H9 (cell line): ENCODE measurements around the gene CLTCL1. TPM values are rescaled to one million over a fixed set of nuclear protein-coding genes. Genes with fewer than 3 reads are reported as not detected.

Experiments
- DNase-seq: peaks from one replicate; pipeline ENCODE4 v3.0.0-alpha.2; 2017
- H2AFZ ChIP-seq: one replicate; pipeline ENCODE4 v1.6.1; 2013; ENCODE audit warnings: mild to moderate bottlenecking, low read length, control low read depth, moderate library complexity
- H2AK5ac ChIP-seq: 2 replicates; pipeline ENCODE4 v1.6.1; 2013; ENCODE audit warnings: low read length, control low read depth, mixed read lengths; ENCODE audit not compliant: insufficient read length
- H2BK120ac ChIP-seq: one replicate; pipeline ENCODE4 v1.6.1; 2013; ENCODE audit warnings: low read depth, mild to moderate bottlenecking, low read length, control low read depth, inconsistent platforms; ENCODE audit not compliant: poor library complexity, severe bottlenecking
- H2BK12ac ChIP-seq: 2 replicates; pipeline ENCODE4 v1.6.1; 2013; ENCODE audit warnings: low read length, control low read depth, mixed read lengths, low read depth; ENCODE audit not compliant: insufficient read length
- H2BK15ac ChIP-seq: 2 replicates; pipeline ENCODE4 v1.6.1; 2013; ENCODE audit warnings: low read depth, low read length, control low read depth
- H2BK20ac ChIP-seq: one replicate; pipeline ENCODE4 v1.6.1; 2013; ENCODE audit warnings: low read depth, mild to moderate bottlenecking, low read length, control low read depth, inconsistent platforms; ENCODE audit not compliant: poor library complexity, severe bottlenecking
- H2BK5ac ChIP-seq: 2 replicates; pipeline ENCODE4 v1.6.1; 2013; ENCODE audit warnings: low read length, control low read depth, mixed read lengths; ENCODE audit not compliant: insufficient read length
- H3K14ac ChIP-seq: 2 replicates; pipeline ENCODE4 v1.6.1; 2013; ENCODE audit warnings: low read length, control low read depth; ENCODE audit not compliant: insufficient read depth
- H3K18ac ChIP-seq: 2 replicates; pipeline ENCODE4 v1.6.1; 2013; ENCODE audit warnings: low read depth, mild to moderate bottlenecking, mixed read lengths, low read length, control low read depth; ENCODE audit not compliant: insufficient read length
- H3K23ac ChIP-seq: 2 replicates; pipeline ENCODE4 v1.6.1; 2013; ENCODE audit warnings: low read length, control low read depth, mixed read lengths, low read depth; ENCODE audit not compliant: insufficient read length
- H3K23me2 ChIP-seq: 2 replicates; pipeline ENCODE4 v1.6.1; 2013; ENCODE audit warnings: low read depth, mild to moderate bottlenecking, mixed read lengths, low read length, control low read depth; ENCODE audit not compliant: insufficient read length, poor library complexity, severe bottlenecking
- H3K27ac ChIP-seq: 2 replicates; pipeline ENCODE4 v1.5.1; 2013; ENCODE audit warnings: low read length, control low read depth, mixed read lengths, low read depth; ENCODE audit not compliant: insufficient read length
- H3K27me3 ChIP-seq: 2 replicates; pipeline ENCODE4 v1.6.1; 2013; ENCODE audit warnings: low read length, control low read depth, inconsistent platforms; ENCODE audit not compliant: insufficient read depth
- H3K4ac ChIP-seq: 2 replicates; pipeline ENCODE4 v1.6.1; 2013; ENCODE audit warnings: low read depth, mild to moderate bottlenecking, control low read depth, inconsistent platforms, low read length, moderate library complexity
- H3K4me1 ChIP-seq: 2 replicates; pipeline ENCODE4 v1.6.1; 2013; ENCODE audit warnings: low read length, control low read depth, inconsistent platforms; ENCODE audit not compliant: insufficient read depth
- H3K4me2 ChIP-seq: 2 replicates; pipeline ENCODE4 v1.6.1; 2013; ENCODE audit warnings: low read length, control low read depth, mixed read lengths; ENCODE audit not compliant: insufficient read length, insufficient read depth
- H3K56ac ChIP-seq: 2 replicates; pipeline ENCODE4 v1.6.1; 2013; ENCODE audit warnings: low read depth, mild to moderate bottlenecking, mixed read lengths, low read length, control low read depth; ENCODE audit not compliant: insufficient read length
- H3K79me1 ChIP-seq: 2 replicates; pipeline ENCODE4 v1.6.1; 2013; ENCODE audit warnings: low read depth, mild to moderate bottlenecking, moderate library complexity, low read length, control low read depth, inconsistent platforms; ENCODE audit not compliant: insufficient read depth, poor library complexity, severe bottlenecking
- H3K79me2 ChIP-seq: 2 replicates; pipeline ENCODE4 v1.6.1; 2013; ENCODE audit warnings: low read length, control low read depth, inconsistent platforms; ENCODE audit not compliant: insufficient read depth
- H3K9ac ChIP-seq: 2 replicates; pipeline ENCODE4 v1.6.1; 2013; ENCODE audit warnings: low read length, control low read depth, mixed read lengths; ENCODE audit not compliant: insufficient read length; ENCODE audit errors: extremely low read depth
- H3K9me3 ChIP-seq: one replicate; pipeline ENCODE4 v1.6.1; 2013; ENCODE audit warnings: low read depth, low read length, inconsistent platforms; ENCODE audit not compliant: control insufficient read depth
- H3T11ph ChIP-seq: one replicate; pipeline ENCODE4 v1.6.1; 2013; ENCODE audit warnings: mild to moderate bottlenecking, low read length, control low read depth, inconsistent platforms
- H4K20me1 ChIP-seq: one replicate; pipeline ENCODE4 v1.6.1; 2013; ENCODE audit not compliant: control insufficient read depth, insufficient read length, insufficient read depth
- H4K5ac ChIP-seq: 2 replicates; pipeline ENCODE4 v1.6.1; 2013; ENCODE audit warnings: low read depth, mild to moderate bottlenecking, mixed read lengths, low read length, control low read depth; ENCODE audit not compliant: insufficient read length
- H4K8ac ChIP-seq: replicated peaks from 2 replicates; pipeline ENCODE4 v1.6.1; 2013; ENCODE audit warnings: low read length, control low read depth, mixed read lengths, low read depth; ENCODE audit not compliant: insufficient read length
- H4K91ac ChIP-seq: 2 replicates; pipeline ENCODE4 v1.6.1; 2013; ENCODE audit warnings: low read depth, mild to moderate bottlenecking, moderate library complexity, mixed read lengths, low read length, control low read depth; ENCODE audit not compliant: insufficient read length
- H3K27ac Mint-ChIP-seq, 3 experiments: 2 replicates in 2 of 3; 3 replicates in 1 of 3; pipeline ENCODE4 v1.8.0; 2020 to 2021; ENCODE audit warnings: mixed read lengths in 3 of 3, mild to moderate bottlenecking in 1 of 3, moderate library complexity in 1 of 3
- H3K27me3 Mint-ChIP-seq: 2 replicates; pipeline ENCODE4 v1.8.0; 2021; ENCODE audit warnings: low read depth, mild to moderate bottlenecking, moderate library complexity, mixed read lengths
- H3K36me3 Mint-ChIP-seq, 3 experiments: 2 replicates in 2 of 3; 3 replicates in 1 of 3; pipeline ENCODE4 v1.8.0; 2020 to 2021; ENCODE audit warnings: low read depth in 3 of 3, mixed read lengths in 3 of 3; ENCODE audit not compliant: insufficient read depth in 1 of 3
- H3K4me1 Mint-ChIP-seq, 2 experiments: 2 replicates each; pipeline ENCODE4 v1.8.0; 2020; ENCODE audit warnings: mixed read lengths in 2 of 2
- H3K4me3 Mint-ChIP-seq, 2 experiments: 2 replicates in 1 of 2; 3 replicates in 1 of 2; pipeline ENCODE4 v1.8.0; 2020 to 2021; ENCODE audit warnings: mild to moderate bottlenecking in 2 of 2, mixed read lengths in 2 of 2, moderate library complexity in 1 of 2
- H3K9me3 Mint-ChIP-seq, 2 experiments: 2 replicates in 1 of 2; 3 replicates in 1 of 2; pipeline ENCODE4 v1.8.0; 2020; ENCODE audit warnings: mild to moderate bottlenecking in 2 of 2, mixed read lengths in 2 of 2, moderate library complexity in 1 of 2
- CTCF ChIP-seq: fragments of 200-600 bp; sonication (generic); conservative IDR thresholded peaks from 3 replicates; pipeline ENCODE4 v1.8.0; 2021; ENCODE audit warnings: antibody characterized with exemption, mild to moderate bottlenecking
- total RNA-seq: library from RNA; stranded (reverse); gene quantifications from 2 replicates; pipeline ENCODE4 v1.2.1, GENCODE V29; 2021

CLTCL1 gene
- total RNA-seq, 1 experiment from 2014 or later = 11.1 TPM

- TF ChIP-seq CTCF = no peak
- no peak overlapping the region for H2AFZ ChIP-seq
- peaks cover 52 to 64% of the 10 kb centered on the region in 2 experiments for H3K9me3 Mint-ChIP-seq
Measured at GRCh38 chr22:19317865-19318264, 26.3 kb upstream of the CLTCL1 start.

More at GRCh38 chr22:19317865-19318264, 26.3 kb upstream of the CLTCL1 start:
- peaks cover 3% of the 10 kb centered on the region for H3K27me3 Mint-ChIP-seq
- H3K27me3 ChIP-seq = no peaks in the 10 kb centered on the region
- no peaks in the 10 kb centered on the region for H3K79me2 ChIP-seq
- H3K23me2 ChIP-seq = no peaks in the 10 kb centered on the region
- no peak for DNase-seq
- no peak overlapping the region for H3K4ac ChIP-seq
- no peak overlapping the region for H3K23ac ChIP-seq
- no peak overlapping the region for H3K4me3 Mint-ChIP-seq
- H2BK5ac ChIP-seq = no peak overlapping the region
- peaks cover 5 to 21% (median 17%) of the 10 kb centered on the region in 3 experiments for H3K36me3 Mint-ChIP-seq
- no peak overlapping the region for H4K91ac ChIP-seq
- H2BK12ac ChIP-seq = no peak overlapping the region
- no peaks in the 10 kb centered on the region for H3K79me1 ChIP-seq
- no peak overlapping the region for H4K5ac ChIP-seq
- no peak overlapping the region for H3K27ac Mint-ChIP-seq
- no peak overlapping the region for H3T11ph ChIP-seq
- H3K18ac ChIP-seq = no peak overlapping the region
- no peak overlapping the region for H3K4me2 ChIP-seq
- H3K9me3 ChIP-seq = peaks cover 14% of the 10 kb centered on the region
- no peak overlapping the region for H2BK120ac ChIP-seq
- no peak overlapping the region for H2BK15ac ChIP-seq
- no peak overlapping the region for H3K9ac ChIP-seq
- no peak overlapping the region for H2BK20ac ChIP-seq
- no peak overlapping the region for H3K56ac ChIP-seq
- H3K14ac ChIP-seq = no peak overlapping the region
- no peak overlapping the region for H4K8ac ChIP-seq
- H2AK5ac ChIP-seq = no peak overlapping the region
- no peaks in the 10 kb centered on the region for H3K4me1 ChIP-seq
- H4K20me1 ChIP-seq = no peaks in the 10 kb centered on the region
- no peak overlapping the region for H3K27ac ChIP-seq
- no peaks in the 10 kb centered on the region for H3K4me1 Mint-ChIP-seq
